GM06990 (cell line): ENCODE results near the gene RPA1.

Source experiments
- DNase-seq: peaks from one replicate; pipeline ENCODE4 v3.0.0-alpha.2; 2011; ENCODE audit not compliant: insufficient read length; ENCODE audit errors: extremely low read depth
- H3K27me3 ChIP-seq: replicated peaks from 2 replicates; pipeline ENCODE4 v1.6.0; 2011; ENCODE audit warnings: low read length; ENCODE audit not compliant: control insufficient read depth, insufficient read depth
- H3K36me3 ChIP-seq: 2 replicates; pipeline ENCODE4 v1.5.1; 2011; ENCODE audit warnings: low read length; ENCODE audit not compliant: control insufficient read depth, insufficient read depth
- H3K4me3 ChIP-seq: replicated peaks from 2 replicates; pipeline ENCODE4 v1.5.1; 2011; ENCODE audit warnings: low read depth, mild to moderate bottlenecking, control low read depth, low read length
- CTCF ChIP-seq: IDR thresholded peaks from 2 replicates; pipeline ENCODE4 v1.5.1; 2011; ENCODE audit warnings: low read length, control low read depth, mild to moderate bottlenecking, inconsistent platforms; ENCODE audit not compliant: insufficient read depth, poor library complexity, severe bottlenecking

The RPA1 gene

GRCh38 chr17:1820528-1821252, 9.1 kb upstream of the RPA1 start:
- TF ChIP-seq CTCF, result no peak
- no peaks in the 10 kb centered on the region; the same call in none of the 2 replicates for H3K36me3 ChIP-seq
- DNase-seq, result peak; percentile 20

GRCh38 chr17:1829216-1829591, 601 bp upstream of the RPA1 start:
- no peaks in the 10 kb centered on the region for H3K27me3 ChIP-seq
- no peak for TF ChIP-seq CTCF
- peak overlapping the region; percentile 88 for H3K4me3 ChIP-seq
- DNase-seq, result no peak
- peaks cover 1% of the 10 kb centered on the region for H3K36me3 ChIP-seq

More at GRCh38 chr17:1820528-1821252, 9.1 kb upstream of the RPA1 start:
- Histone ChIP-seq H3K27me3 (no peaks in the 10 kb centered on the region), H3K4me3 (no peak overlapping the region)

GRCh38 chr17:1830288-1830687, 483 bp downstream of the RPA1 start:
- Histone ChIP-seq H3K36me3 (peaks cover 1% of the 10 kb centered on the region; the same call in 1 of the 2 replicates), H3K4me3 (peak overlapping the region; percentile 88), H3K27me3 (no peaks in the 10 kb centered on the region)
- no peak for TF ChIP-seq CTCF
- DNase-seq, result no peak

GRCh38 chr17:1834380-1835149, 4.8 kb downstream of the RPA1 start:
- DNase-seq, result peak; percentile 85
- H3K4me3 ChIP-seq, result no peak overlapping the region
- H3K27me3 ChIP-seq, result no peaks in the 10 kb centered on the region
- H3K36me3 ChIP-seq, result no peaks in the 10 kb centered on the region
- TF ChIP-seq CTCF, result no peak

GRCh38 chr17:1839516-1839915, 9.7 kb downstream of the RPA1 start:
- no peak for DNase-seq
- H3K27me3 ChIP-seq, result no peaks in the 10 kb centered on the region
- no peak overlapping the region for H3K4me3 ChIP-seq
- H3K36me3 ChIP-seq, result peaks cover 4% of the 10 kb centered on the region
- TF ChIP-seq CTCF, result no peak
